NCI-H1105 (cell line): Measurements from ENCODE around the gene TBX1.

ENCODE experiments used
- DNase-seq: peaks from one replicate; lab custom pipeline; 2025; lab: John Stamatoyannopoulos, UW

TBX1 gene

DNA sequence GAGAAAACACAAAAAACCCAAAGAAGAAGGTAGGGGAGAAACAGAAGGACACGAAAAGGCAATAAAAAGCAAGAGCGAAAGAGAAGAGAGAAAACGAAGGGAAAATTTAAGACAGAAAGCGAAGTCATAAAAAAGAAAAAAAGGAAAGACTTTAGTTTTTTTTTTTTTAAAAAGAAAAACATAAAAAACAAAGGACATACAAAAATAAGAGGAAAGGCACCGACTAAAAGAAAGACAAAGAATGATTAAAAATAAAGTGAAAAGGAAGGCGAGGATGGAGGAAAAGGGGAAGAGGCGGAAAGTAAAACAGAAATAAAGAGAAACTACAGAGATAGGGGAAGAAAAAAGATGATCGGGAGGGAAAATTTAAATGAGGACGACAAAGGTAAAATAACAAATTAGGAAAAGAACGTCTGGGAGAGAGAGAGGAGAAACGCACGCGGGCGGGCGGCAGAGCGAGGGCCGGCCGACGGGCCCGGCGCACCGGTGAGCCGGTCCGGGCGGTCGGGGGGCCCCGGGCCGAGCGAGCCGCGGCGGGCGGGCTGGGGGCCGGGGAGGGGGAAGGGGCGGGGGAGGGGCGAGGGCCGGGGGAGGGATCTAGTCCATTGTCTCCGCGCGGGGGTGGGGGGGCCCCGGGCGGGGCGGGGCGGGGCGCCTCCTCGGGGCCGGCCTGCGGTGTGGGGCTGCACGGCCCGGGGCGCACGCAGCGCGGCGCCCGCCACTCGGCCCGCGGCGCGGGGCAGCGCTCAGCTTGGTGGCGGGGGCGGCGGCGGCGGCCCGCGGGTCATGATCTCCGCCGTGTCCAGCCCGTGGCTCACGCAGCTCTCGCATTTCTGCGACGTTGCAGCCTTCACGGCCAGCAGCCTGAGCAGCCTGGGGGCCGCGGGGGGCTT lies at the start of gene TBX1:
Gene TBX1, plus strand, starts transcription at position 721 of the 893 bp plus-strand sequence. Its CDS starts 66 bp downstream, at position 787.
- DNase-seq, result no peak

DNA sequence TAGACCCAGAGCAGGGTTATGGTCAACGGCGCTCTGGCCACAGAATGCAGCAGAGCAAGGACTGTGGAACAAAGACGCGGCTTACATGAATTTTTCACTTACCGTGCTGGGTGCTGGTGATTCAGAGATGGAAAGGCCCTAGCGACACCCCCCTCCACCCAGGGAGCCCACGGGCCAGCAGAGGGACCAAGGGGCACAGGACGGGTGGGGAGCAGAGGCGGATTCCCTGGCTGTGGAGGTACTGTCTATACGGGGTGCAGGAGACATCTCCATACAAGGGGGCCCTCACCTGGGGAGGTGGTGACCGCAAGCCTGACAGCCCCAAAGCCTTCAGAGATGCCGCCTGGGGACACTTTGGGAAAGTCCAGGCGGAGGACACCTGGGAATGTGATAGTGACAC lies 47.3 kb upstream of the TBX1 start:
- no peak for DNase-seq

DNA sequence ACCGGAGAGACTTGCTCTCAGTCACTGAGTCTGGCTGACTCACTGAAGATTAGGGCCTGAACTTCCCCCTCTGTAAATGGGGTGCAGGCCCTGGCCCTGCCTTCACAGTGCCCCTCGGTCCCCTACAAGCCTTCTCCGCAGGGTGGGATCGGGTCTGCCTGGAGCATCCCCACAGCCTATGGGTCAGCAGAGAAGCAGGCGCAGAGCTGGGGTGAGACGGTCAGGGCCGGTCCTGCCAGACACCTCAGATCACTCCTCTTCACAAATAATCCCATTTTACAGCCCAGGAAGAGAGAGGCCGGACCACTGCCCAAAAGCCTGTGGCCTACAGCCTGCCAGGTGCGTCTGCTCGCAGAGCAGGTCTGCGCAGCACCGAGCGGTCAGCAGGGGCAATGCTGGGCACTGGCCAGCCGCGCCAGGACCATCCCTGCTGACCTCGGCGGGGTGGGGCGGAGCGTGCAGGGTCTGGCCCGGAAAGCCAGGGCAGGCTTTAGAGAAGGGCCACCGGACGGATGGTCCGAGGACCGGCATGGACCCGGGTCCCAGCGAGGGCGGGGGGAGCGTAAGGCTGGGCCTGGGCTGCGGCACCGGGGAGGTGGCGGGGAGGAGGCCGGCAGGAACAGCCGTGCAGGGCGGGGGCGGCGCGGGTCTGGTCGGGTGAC lies 46.8 kb upstream of the TBX1 start:
- no peak for DNase-seq

DNA sequence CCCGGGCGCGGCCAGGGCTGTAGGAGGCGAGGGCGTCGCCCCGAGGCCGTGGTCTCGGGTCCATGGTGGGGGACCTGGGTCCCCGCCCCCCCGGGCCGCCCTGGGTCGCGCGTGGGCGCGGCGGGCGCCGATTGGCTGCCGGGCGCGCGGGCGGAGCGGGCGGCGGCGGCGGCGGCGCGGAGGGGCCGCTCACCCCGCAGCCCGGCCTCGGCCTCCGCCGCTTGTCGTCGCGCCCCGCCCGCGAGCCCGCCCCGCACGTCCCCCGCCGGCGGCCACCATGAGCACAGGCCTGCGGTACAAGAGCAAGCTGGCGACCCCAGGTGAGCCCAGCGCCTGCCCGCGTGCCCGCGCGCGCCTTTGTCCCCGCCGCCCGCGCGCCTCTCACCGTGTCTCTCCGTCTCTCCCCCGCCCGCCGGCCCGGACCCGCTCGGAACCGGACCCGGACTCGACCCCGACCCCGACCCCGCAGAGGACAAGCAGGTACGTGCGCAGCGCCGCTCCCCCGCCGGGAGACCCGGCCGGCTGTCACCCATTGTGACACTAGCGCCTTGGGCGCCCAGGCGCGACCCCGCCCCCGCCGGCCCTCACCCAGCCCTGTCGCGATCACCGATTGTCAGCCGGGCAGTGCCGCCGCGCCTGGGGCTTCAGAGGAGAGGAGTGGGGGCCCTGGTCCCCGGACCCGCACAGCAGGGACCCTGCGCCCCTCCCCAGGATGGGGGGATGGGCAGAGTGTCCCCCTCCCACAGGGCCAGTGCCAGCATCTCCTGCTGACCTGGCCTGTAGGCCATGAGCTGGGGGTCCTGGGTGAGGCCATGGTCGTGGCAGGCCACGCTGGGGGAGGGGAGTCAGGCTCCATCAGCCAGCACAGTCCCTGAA lies 46.0 kb upstream of the TBX1 start, which contains the start of gene SEPTIN5:
Gene SEPTIN5, plus strand, starts transcription at position 192 of the 876 bp plus-strand sequence. Its CDS starts 86 bp downstream, at position 278.
- no peak for DNase-seq

DNA sequence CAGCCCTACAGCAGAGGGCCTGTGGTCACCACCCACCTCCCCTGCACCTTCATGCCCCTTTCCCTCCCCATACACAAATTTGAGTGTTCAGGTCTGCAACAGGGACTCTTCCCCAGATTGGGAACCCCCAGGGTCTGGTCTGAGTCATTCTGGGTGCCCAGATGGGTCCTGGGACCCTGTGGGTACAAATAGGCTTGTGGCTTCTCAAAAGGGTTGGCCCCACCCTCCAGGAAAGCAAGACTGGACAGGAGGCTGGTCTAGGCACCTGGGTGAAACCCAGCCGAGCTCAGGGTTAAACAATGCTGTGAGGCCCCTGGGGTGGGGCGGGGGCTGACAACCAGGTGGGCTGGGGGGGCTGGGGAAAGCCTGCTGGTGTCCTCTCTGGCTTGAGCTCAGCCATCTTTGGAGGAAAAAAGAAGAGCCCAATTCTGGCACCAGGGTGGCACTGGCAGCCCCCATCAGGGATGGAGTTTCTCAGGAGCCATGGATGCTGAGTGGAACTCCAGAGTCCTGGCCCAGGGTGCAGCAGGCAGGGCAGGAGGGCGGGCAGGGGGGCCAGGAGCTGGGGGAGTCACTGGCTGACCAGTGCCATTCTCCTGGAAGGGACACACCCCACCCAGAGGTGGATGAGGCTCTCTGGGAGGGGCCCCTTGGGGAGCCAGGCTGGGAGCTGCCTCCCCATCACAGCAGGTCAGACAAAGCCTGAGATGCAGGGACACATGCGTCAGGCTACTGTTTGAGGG lies 45.2 kb upstream of the TBX1 start:
- no peak for DNase-seq

DNA sequence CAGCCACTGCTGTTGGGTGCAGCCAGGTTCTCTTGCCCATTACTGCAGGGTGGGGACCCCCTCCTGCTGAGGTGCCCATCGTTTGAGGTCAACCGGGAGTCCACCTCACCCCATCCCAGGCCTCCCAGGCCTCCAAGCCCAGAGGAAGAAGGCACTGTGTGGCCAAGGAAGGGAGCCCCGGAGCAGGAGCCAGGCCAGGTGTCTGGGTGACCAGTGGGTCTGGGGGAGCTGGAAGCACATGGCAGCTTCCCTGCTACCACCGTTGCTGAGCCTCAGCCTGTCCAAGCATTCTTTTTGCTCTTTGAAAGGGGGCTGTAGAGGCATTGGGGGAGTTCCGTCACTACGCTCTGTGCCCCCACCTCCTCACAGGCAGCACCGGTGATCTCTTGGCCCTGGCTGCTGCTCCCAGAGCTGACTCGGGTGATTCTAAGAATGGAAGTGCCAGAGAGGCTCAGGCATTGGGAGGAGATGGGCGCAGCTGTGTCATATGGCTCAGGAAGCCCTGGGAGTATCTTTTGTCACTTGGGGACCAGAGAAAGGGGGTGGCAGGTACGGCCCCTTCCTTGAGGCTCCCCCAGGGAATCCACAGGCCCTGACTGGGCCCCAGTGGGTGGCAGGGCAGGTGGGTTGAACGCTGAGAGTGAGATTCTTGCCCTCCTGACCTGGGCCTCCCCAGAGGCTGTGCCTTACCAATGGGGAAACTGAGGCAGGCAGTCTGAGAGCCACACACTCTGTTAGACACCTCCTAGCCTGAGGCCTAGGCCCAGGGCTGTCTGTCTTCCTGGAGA lies 44.3 kb upstream of the TBX1 start:
- DNase-seq, result no peak

DNA sequence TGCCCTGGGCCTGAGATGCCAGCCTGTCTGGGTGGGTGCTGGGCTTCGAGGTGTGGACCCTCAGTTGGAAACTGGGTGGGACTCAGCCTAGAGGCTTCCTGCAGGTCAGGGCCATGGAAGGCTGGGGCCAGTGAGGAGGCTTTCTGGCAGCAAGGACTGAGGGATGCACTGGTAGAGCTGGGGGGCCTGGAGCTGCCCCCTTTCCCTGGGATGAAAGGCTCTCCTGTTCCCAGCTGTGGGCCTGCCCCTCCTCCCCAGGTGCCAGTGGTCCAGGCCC lies 43.8 kb upstream of the TBX1 start:
- no peak for DNase-seq

DNA sequence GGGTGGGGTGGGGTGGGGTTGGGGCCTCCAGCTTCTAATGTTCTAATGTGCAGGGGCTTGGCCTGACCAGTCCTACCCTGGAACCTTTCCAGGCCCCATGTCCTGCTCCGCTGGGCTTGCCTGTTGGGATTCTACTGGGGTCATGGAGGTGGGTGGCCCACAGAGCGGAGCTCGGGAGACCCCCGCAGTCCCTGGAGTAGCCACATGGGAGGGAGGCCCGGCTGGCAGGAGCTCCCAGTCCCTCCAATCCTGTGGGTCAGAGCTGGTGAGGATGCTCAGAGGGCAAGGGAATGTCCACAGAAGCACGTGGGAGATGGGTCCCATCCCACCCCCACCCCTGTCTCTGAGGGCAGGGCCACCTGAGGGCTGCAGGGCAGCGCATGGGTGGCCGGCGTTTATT lies 43.4 kb upstream of the TBX1 start:
- no peak for DNase-seq

DNA sequence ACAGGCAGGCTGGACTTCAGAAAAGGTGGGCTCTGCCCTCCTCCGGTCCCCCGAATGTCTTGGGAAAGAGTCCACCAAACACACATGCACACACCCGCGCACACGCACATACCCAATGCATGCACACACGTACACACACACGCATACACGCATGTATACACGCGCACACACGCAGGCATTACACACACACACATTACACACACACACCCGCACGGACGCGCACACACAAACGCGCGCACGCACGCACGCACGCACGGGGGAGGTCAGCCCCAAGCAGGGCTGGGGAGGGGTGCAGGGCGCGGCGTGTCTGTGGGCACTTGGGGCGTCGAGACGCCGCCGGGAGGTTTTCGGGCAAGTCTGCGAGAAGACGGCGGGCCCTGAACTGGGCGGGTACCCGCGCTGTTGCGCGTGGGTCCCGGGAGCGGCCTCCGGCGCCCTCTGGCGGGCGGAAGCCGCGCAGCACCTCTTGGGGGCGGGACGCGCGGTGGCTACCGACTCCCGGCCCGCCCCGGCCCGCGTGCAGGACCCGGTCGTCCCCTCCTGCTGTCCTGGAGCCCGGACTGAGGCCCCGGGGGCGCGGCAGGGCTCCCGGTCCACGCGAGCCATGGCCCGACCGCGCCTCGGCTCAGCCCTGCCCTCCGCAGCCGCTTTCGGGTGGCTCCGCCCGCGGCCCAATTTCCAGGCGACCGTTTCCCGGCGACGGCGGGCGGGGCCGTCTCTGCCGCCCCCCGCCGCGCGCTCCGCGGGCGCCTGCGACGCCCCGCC lies 42.7 kb upstream of the TBX1 start:
- peak; percentile 31 for DNase-seq

DNA sequence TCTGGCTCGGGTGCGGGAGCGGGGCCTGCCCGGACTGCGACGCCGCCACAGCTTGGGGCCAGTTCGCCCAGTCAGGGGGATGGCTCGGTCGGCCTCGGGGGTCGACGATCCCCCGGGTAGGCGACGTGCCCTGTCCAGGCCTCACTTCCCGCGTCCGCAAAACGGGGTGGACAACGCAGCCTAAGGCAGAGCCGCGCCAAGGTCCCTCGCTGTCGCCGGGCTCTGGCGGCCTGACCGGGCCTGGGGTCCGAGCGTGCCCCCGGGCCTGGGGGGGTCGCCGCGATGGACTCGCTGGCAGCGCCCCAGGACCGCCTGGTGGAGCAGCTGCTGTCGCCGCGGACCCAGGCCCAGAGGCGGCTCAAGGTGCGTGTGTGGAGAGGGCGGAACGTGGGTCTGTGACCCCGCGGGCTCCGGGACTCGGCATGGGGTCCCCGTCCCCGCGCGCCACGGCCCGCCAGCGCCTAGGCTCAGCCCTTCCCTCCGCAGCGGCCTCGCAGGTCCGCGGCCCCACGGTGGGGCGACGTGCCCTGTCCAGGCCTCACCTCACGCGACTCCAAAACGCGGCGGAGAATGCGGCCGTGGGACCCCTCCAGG lies 42.0 kb upstream of the TBX1 start:
- no peak for DNase-seq

DNA sequence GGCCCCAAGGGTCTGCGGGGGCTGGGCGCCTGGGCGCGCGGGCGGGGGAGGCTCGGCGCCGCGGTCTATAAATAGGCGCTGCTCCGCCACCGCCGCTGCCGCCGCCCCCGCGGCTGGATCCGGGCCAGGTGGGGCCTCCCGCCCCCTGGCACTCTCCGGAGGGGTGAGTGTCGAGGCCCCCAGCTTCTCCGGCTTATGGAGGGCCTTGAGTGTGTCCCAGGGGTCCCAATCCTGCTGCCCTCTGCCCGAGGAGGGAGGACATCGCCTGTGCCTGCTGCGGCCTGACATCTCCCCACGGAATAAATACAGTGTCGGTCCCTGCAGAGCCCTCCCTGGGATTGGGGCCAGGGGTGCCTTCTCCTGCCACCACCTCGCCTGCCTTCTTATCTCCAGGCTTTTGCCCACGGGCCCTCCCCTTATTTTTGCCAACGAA lies 41.5 kb upstream of the TBX1 start:
- no peak for DNase-seq

DNA sequence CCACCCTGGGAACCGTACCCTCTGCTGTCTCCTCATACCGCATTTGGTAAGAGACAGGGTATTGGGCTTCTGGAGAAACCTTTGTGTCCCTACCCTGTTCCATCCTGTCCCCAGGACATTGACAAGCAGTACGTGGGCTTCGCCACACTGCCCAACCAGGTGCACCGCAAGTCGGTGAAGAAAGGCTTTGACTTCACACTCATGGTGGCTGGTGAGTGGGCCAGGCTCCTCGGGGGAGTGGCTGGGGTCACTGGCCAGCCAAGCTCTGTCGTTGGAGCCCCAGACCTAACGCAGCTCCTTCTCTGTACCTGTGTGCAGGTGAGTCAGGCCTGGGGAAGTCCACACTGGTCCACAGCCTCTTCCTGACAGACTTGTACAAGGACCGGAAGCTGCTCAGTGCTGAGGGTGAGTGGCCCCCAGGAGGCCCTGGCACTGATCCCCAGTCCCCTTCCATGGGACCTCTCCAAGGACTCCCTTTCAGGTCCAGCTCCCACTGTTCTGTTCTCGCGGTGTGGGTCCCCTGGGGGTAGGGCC lies 41.0 kb upstream of the TBX1 start:
- no peak for DNase-seq

DNA sequence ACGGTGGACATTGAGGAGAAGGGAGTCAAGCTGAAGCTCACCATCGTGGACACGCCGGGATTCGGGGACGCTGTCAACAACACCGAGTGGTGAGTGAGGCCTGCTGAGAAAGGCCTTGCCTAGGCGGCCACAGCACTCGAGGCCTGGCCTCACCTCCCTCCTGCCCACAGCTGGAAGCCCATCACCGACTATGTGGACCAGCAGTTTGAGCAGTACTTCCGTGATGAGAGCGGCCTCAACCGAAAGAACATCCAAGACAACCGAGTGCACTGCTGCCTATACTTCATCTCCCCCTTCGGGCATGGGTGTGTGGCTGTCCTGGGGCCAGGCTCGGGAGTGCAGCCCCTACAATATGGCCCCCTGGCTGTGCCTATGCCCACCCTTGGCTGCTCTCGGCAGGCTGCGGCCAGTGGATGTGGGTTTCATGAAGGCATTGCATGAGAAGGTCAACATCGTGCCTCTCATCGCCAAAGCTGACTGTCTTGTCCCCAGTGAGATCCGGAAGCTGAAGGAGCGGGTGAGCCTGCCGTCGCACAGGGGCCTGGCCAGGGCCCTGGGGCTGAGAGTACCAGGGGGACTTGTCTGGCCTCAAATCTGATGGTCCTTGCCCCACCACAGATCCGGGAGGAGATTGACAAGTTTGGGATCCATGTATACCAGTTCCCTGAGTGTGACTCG lies 40.3 kb upstream of the TBX1 start:
- no peak for DNase-seq

DNA sequence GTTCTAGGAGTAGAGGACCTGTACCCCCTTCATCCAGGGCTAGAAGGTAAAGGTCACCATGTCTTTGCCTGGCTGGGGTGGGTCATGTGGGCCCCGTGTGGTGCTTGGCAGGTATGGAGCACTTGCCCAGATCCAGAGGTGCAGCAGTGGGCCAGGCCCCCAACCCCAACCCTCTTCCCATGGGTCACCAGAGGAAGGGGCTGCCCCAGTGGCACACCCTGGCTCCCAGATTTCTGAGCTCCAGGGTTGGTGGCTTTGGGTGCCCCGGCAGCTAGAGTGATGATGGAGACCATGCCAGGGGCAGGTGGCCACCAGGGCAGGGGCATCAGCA lies 39.6 kb upstream of the TBX1 start:
- DNase-seq, result no peak

DNA sequence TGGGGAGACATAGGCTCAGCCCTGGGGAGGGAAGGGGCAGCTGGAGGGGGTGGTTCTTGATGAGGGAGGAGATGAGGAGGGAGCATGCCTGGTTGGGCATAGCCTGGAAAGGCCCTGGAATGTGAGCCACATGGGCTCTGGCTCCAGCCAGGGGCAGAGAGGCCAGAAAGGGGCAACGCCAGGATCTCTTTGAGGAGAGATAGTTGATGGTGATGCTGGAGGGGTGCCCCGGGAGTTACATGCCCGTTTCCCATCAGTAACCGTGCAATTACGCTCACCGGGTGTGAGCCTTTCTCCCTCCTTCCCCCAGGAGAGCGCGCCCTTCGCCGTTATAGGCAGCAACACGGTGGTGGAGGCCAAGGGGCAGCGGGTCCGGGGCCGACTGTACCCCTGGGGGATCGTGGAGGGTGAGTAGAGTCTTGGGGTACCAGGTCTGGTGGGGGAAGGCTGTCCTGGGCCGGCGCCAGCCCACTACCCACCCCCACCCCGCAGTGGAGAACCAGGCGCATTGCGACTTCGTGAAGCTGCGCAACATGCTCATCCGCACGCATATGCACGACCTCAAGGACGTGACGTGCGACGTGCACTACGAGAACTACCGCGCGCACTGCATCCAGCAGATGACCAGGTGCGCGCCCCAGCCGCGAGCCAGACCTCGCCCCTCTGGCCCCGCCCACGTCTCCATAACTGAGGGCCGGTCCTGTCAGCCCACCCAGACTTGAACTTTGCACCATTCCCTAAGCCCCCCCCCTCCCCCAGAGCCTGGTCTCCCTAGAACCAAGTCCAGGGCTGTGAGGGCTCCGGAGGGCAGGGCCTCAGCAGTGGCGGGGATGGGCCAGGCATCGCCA lies 39.0 kb upstream of the TBX1 start:
- DNase-seq, result no peak

DNA sequence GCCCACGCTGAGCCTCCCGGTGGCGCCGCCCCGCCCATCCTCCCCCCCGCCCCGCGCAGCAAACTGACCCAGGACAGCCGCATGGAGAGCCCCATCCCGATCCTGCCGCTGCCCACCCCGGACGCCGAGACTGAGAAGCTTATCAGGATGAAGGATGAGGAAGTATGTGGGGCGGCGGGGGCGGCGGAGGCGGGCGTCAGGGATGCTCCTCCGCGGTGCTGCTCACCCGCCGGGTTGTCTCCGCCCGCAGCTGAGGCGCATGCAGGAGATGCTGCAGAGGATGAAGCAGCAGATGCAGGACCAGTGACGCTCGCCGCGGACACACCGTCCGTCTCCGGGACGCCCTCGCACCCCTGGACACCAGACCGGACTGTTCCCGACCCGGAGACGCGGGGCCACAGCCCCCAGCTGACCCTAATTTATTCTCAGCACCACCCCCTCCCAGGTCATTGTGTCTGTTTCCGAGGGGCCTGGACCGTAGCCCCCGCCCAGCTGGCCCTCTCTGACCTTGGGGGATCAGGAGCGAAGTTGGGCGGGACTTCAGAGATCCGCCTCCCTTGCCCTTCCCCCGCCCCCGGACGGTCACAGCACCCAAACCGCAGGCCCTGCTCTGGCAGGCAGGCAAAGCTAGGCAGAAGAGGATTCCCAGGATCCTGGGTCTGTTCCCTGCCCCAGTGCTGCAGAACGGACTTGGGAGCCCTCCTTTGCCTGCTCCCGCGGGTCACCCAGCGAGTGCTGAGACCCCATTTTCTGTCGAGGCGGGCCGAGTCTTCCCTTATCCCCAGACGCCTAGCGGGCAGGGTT lies 38.2 kb upstream of the TBX1 start:
- no peak for DNase-seq

DNA sequence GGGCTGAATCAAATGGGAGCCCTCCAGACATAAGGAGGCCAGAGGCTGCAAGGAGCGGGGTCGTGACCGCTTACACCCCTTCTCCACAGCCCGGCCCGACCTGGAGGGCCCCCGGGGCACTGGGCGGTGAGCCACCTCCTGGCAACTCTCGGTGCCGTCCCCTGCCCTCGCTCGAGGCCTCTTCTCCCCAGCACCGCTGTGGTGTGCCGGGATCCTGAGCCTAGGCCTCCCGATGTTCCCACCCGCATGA lies 37.7 kb upstream of the TBX1 start:
- no peak for DNase-seq
